B cell (primary cell): ENCODE results near the gene SMAD7. TPM values are rescaled to one million over a fixed set of nuclear protein-coding genes. Genes with fewer than 3 reads are reported as not detected.

Experiments used
- ATAC-seq: fragments of 200-7000 bp; cut with Tn5 transposase; one replicate; pipeline ENCODE4 v1.10.0; 2021; ENCODE audit warnings: low read depth, mild to moderate bottlenecking, moderate number of reproducible peaks, moderate library complexity
- CTCF ChIA-PET: fragments of 350-600 bp; sonication (Branson Sonifier 250); formaldehyde crosslinking; loops from one replicate; lab custom pipeline; 2021; ENCODE audit warnings: antibody characterized with exemption, inconsistent platforms; lab: Charles Lee
- POLR2A ChIA-PET: fragments of 350-600 bp; sonication (Branson Sonifier 250); formaldehyde crosslinking; loops from one replicate; lab custom pipeline; 2021; ENCODE audit warnings: antibody characterized with exemption; lab: Charles Lee
- DNase-seq: peaks from one replicate; pipeline ENCODE4 v3.0.0; 2013
- H2AFZ ChIP-seq: 2 replicates; pipeline ENCODE4 v1.6.1; 2012; ENCODE audit warnings: mild to moderate bottlenecking, low read depth, low read length; ENCODE audit not compliant: insufficient read depth, poor library complexity, severe bottlenecking
- H3K27ac ChIP-seq, 2 donors: 1 replicate in 1 of 2; 2 replicates in 1 of 2; pipeline ENCODE4 v1.5.1; 2012 to 2013; ENCODE audit warnings: low read length in 2 of 2, mild to moderate bottlenecking in 2 of 2, moderate library complexity in 1 of 2
- H3K27me3 ChIP-seq, 4 experiments: fragments of 200-600 bp in 1 of 4; sonication (generic) in 1 of 4; replicated peaks in 1 of 4; 1 replicate in 2 of 4; 2 replicates in 2 of 4; pipeline versions ENCODE4 v1.6.1 to v1.7.0; 2013 to 2016; ENCODE audit warnings: low read length in 3 of 4, mild to moderate bottlenecking in 2 of 4, mixed read lengths in 1 of 4, moderate library complexity in 1 of 4; ENCODE audit not compliant: insufficient read depth in 4 of 4, control insufficient read depth in 3 of 4; ENCODE audit errors: control extremely low read depth in 1 of 4
- H3K36me3 ChIP-seq, 2 experiments: replicated peaks in 1 of 2; 1 replicate in 1 of 2; 2 replicates in 1 of 2; pipeline versions ENCODE4 v1.6.1 to v1.7.1; 2013; ENCODE audit warnings: low read length in 1 of 2; ENCODE audit not compliant: insufficient read depth in 2 of 2, control insufficient read depth in 1 of 2; ENCODE audit errors: control extremely low read depth in 1 of 2, extremely low read depth in 1 of 2
- H3K4me1 ChIP-seq, 2 donors: fragments of 200-600 bp in 1 of 2; sonication (generic) in 1 of 2; 1 replicate in 1 of 2; 2 replicates in 1 of 2; pipeline versions ENCODE4 v1.5.1 to v1.6.1; 2013 to 2017; ENCODE audit warnings: low read length in 2 of 2; ENCODE audit not compliant: control insufficient read depth in 2 of 2, insufficient read depth in 2 of 2
- H3K4me2 ChIP-seq: replicated peaks from 2 replicates; pipeline ENCODE3; 2012; ENCODE audit warnings: mild to moderate bottlenecking, low read depth, low read length; ENCODE audit not compliant: poor library complexity, severe bottlenecking
- H3K4me3 ChIP-seq, 5 experiments: fragments of 200-600 bp in 1 of 5; sonication (generic) in 1 of 5; 1 replicate in 3 of 5; 2 replicates in 2 of 5; pipeline versions ENCODE4 v1.5.1 to v1.7.0; 2011 to 2016; ENCODE audit warnings: low read length in 4 of 5, mild to moderate bottlenecking in 4 of 5, low read depth in 2 of 5, control low read depth in 1 of 5, moderate library complexity in 1 of 5; ENCODE audit not compliant: insufficient read depth in 1 of 5; ENCODE audit errors: control extremely low read depth in 1 of 5, extremely low read depth in 1 of 5
- H3K79me2 ChIP-seq: fragments of 200-600 bp; sonication (generic); one replicate; pipeline ENCODE4 v1.6.0; 2016; ENCODE audit warnings: low read length; ENCODE audit not compliant: control insufficient read depth, insufficient read depth
- H3K9ac ChIP-seq: fragments of 200-600 bp; sonication (generic); 2 replicates; pipeline ENCODE4 v1.6.1; 2017; ENCODE audit warnings: mild to moderate bottlenecking, low read length, moderate library complexity
- H3K9me3 ChIP-seq, 3 donors: one replicate each; pipeline versions ENCODE4 v1.6.1 to v1.7.1; 2013; ENCODE audit warnings: low read length in 2 of 3; ENCODE audit not compliant: control insufficient read depth in 2 of 3, insufficient read depth in 1 of 3; ENCODE audit errors: control extremely low read depth in 1 of 3
- H4K20me1 ChIP-seq: 2 replicates; pipeline ENCODE4 v1.6.0; 2012; ENCODE audit warnings: mild to moderate bottlenecking, low read length; ENCODE audit not compliant: insufficient read depth, control insufficient read depth, poor library complexity, severe bottlenecking
- H3K27ac Mint-ChIP-seq: one replicate; pipeline ENCODE4 v1.8.0; 2021; ENCODE audit warnings: mixed read lengths
- H3K27me3 Mint-ChIP-seq: one replicate; pipeline ENCODE4 v1.8.0; 2021; ENCODE audit warnings: mixed read lengths
- H3K4me1 Mint-ChIP-seq: one replicate; pipeline ENCODE4 v1.8.0; 2021; ENCODE audit warnings: mixed read lengths
- H3K4me3 Mint-ChIP-seq: one replicate; pipeline ENCODE4 v1.8.0; 2021; ENCODE audit warnings: mixed read lengths
- H3K9me3 Mint-ChIP-seq: one replicate; pipeline ENCODE4 v1.8.0; 2022; ENCODE audit warnings: mixed read lengths; ENCODE audit not compliant: insufficient read depth
- CTCF ChIP-seq: fragments of 200-600 bp; IDR thresholded peaks from one replicate; pipeline ENCODE4 v1.8.0; 2022; ENCODE audit warnings: antibody characterized with exemption, mild to moderate bottlenecking
- EZH2 ChIP-seq: IDR thresholded peaks from 2 replicates; pipeline ENCODE4 v1.6.1; 2012; ENCODE audit warnings: borderline replicate concordance, low read depth, mild to moderate bottlenecking, moderate library complexity, low read length; ENCODE audit not compliant: insufficient read depth, poor library complexity, severe bottlenecking
- WGBS: methylation state at CpG from one replicate; pipeline ENCODE4 v1.1.5; 2013; ENCODE audit warnings: missing lambda C conversion rate; ENCODE audit not compliant: insufficient coverage; 5-methylcytosine and 5-hydroxymethylcytosine counted together
- intact Hi-C: fragments of 100-400 bp; cut with micrococcal nuclease; formaldehyde crosslinking; loops from one replicate; pipeline ENCODE4 v1.10.0; 2022
- polyA plus RNA-seq: library from polyadenylated mRNA; depleted of rRNA; stranded (reverse); fragments of >200 nt; gene quantifications from 2 replicates; pipeline ENCODE4 v1.2.3, GENCODE V29; 2012
- total RNA-seq, 2 donors: library from RNA; stranded (reverse); fragments of 120-200 nt in 1 of 2; gene quantifications; 1 replicate in 1 of 2; 2 replicates in 1 of 2; pipeline versions ENCODE4 v1.2.3 to v1.2.4, GENCODE V29; 2013 to 2022

SMAD7 gene
- total and polyA plus RNA-seq, 2 donors (not counting 1 experiment from before 2014, with no cell fraction given) = 10.1 to 20.9 TPM

GRCh38 chr18:48956356-48956755 is 5.6 kb upstream of the SMAD7 start:
- TF ChIP-seq EZH2 (no peak), CTCF (no peak)
- Histone ChIP-seq H4K20me1 (no peaks in the 10 kb centered on the region), H3K9ac (no peak overlapping the region), H3K27me3 (peaks cover 0 to 2% (median 0%) of the 10 kb centered on the region in 4 experiments), H3K36me3 (no peaks in the 10 kb centered on the region), H3K4me3 (no peak overlapping the region), H3K4me1 (peaks cover 0 to 5% of the 10 kb centered on the region in 2 donors), H3K4me2 (no peak overlapping the region), H3K79me2 (no peaks in the 10 kb centered on the region), H3K27ac (no peak overlapping the region), H3K9me3 (no peaks in the 10 kb centered on the region), H2AFZ (no peak overlapping the region)
- intact Hi-C loops = no loop called here
- no peak for ATAC-seq
- no CpG with 5 or more reads among the region's 1 CpG for WGBS
- Mint-ChIP-seq H3K9me3 (no peaks in the 10 kb centered on the region), H3K4me3 (no peak overlapping the region), H3K27ac (no peak overlapping the region), H3K27me3 (peaks cover 4% of the 10 kb centered on the region), H3K4me1 (peaks cover 6% of the 10 kb centered on the region)
- POLR2A ChIA-PET = no interaction called here
- no peak for DNase-seq
- CTCF ChIA-PET = interaction anchor here (1.3 kb wide), 1 partner anchor 160 kb away, joined by 3 read pairs; no protein-coding TSS in a partner anchor

- H3K4me3 Mint-ChIP-seq = no peak overlapping the region
- H3K4me1 ChIP-seq = peaks cover 0 to 8% of the 10 kb centered on the region in 2 donors
- TF ChIP-seq CTCF = no peak
- no peak for TF ChIP-seq EZH2
- H3K27me3 Mint-ChIP-seq = peaks cover 4% of the 10 kb centered on the region
- no peak overlapping the region for H3K9ac ChIP-seq
- H3K27ac ChIP-seq = no peak overlapping the region
- no peaks in the 10 kb centered on the region for H3K9me3 ChIP-seq
- WGBS = 65% methylated on average over 5 of the region's 7 CpGs
- H3K9me3 Mint-ChIP-seq = no peaks in the 10 kb centered on the region
- H3K36me3 ChIP-seq = no peaks in the 10 kb centered on the region
- POLR2A ChIA-PET = no interaction called here
- no peak overlapping the region for H2AFZ ChIP-seq
- intact Hi-C loops = no loop called here
- H3K4me3 ChIP-seq = no peak overlapping the region
- H4K20me1 ChIP-seq = no peaks in the 10 kb centered on the region
- H3K4me2 ChIP-seq = no peak overlapping the region
- peaks cover 0 to under 1% (median 0%) of the 10 kb centered on the region in 4 experiments for H3K27me3 ChIP-seq
- H3K4me1 Mint-ChIP-seq = peaks cover 6% of the 10 kb centered on the region
- ATAC-seq = no peak
- no peak for DNase-seq
- H3K79me2 ChIP-seq = no peaks in the 10 kb centered on the region
- CTCF ChIA-PET = no interaction called here
- H3K27ac Mint-ChIP-seq = no peak overlapping the region
These were observed 5.1 kb upstream of the SMAD7 start for GRCh38 chr18:48955830-48956261.
